Myocyte (in vitro differentiated cells): Measurements from ENCODE around the gene TEX35. TPM values are rescaled to one million over a fixed set of nuclear protein-coding genes. Genes with fewer than 3 reads are reported as not detected.

Experiments
- DNase-seq: peaks from one replicate; pipeline ENCODE4 v3.0.0-alpha.2; 2012; ENCODE audit warnings: low read depth
- polyA plus RNA-seq: library from polyadenylated mRNA; unstranded; fragments of >200 nt; gene quantifications from one replicate; pipeline ENCODE4 v1.2.1, GENCODE V29; 2012; ENCODE audit warnings: missing spikeins
- total RNA-seq: library from RNA; depleted of rRNA; stranded (reverse); fragments of >200 nt; gene quantifications from 2 replicates; pipeline ENCODE4 v1.2.3, GENCODE V29; 2014

Gene TEX35
- total RNA-seq = not detected in 2 replicates
- polyA plus RNA-seq = not detected

DNA sequence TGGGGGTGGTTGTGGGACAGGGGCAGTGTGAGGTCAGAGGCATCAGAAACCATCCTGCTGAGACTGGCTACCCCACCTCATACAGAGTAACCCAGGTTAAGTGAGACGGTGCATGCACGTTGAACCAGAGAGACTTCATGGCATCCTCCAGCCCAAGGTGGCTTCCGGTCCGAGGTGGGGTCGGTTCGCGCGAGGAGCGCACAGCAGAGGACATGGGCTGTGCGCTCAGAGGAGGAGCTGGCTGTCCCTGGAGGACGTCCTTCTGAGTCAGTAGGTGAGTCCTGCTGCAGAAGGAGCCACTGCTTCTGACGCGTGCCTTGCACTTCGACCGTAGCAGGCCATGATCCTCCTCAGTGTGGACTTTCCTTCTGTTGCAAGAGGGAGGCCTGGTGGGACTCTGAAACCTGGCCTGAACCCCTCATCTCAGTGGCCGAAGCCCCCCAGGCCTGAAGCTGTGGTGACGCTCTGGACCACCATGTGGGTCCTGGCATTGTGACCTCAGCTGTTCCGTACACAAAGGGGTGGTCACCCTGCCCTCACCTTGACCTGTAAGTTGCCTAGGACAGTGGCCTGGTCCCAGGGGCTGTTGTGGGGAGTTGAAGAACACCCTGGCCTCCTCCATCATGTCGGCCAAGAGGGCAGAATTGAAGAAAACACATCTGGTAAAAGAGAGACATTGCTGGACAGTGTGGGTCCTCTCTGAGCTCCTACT lies at the start of gene TEX35:
TEX35 (plus strand) TSS at position 544 of the 712 bp plus-strand sequence; CDS start at position 624, 80 bp downstream.
- DNase-seq = no peak

DNA sequence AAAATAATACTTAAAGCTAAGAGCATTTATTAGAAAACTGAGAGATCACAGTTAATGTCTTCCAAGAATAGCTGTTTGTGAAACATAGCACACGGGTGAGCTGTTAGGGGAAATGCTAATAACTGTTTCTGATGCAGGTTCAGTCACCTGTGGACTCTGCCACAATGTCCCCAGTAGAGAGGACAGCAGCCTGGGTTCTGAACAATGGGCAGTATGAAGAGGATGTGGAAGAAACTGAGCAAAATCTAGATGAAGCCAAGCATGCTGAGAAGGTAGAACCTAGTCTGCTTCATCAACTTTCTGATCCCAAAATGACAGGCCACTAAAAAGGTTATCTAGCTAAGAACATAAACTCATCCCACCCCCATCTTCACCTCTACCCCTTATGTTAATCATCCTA lies 48.8 kb upstream of the TEX35 start:
- no peak for DNase-seq

GRCh38 chr1:178464566-178464965 lies 48.3 kb upstream of the TEX35 start:
- DNase-seq = no peak

DNA sequence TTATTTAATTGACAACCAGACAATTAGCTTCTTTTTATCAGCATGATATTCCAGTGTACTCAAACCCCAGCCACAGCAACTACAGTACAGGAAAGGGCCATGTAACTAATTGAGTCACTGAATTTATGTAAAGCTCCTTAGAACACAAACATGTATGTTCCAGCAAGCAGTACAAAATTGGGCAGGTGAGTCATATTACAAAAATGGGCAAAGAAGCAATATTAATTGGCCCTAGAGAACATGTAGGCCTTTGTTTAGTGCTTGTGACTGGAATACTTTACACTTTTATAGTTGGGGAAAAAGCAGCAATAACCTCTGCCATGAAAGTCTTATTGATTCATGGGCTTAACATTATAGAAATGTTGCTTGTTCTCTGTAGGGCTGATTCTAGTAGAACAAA lies 47.9 kb upstream of the TEX35 start:
- DNase-seq = no peak

DNA sequence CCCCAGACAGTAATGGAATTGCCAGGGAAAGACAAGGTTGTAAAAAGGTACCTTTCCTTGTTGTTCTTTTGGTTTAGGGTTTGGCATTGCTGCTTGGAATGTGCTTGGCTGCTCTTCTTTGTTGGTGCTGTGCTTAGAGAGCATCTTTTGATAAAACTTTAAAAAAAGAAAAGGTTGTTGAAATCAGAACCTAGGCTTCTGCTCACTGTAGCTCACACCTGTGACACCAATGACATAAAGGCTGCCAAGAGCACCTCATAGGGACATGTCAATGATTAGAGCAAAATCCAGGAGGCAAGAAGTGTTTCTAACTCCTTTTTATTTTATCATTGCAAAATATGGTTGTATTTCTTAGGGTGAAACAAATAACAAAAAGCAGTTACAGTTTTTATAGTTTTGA lies 45.1 kb upstream of the TEX35 start:
- DNase-seq = no peak

DNA sequence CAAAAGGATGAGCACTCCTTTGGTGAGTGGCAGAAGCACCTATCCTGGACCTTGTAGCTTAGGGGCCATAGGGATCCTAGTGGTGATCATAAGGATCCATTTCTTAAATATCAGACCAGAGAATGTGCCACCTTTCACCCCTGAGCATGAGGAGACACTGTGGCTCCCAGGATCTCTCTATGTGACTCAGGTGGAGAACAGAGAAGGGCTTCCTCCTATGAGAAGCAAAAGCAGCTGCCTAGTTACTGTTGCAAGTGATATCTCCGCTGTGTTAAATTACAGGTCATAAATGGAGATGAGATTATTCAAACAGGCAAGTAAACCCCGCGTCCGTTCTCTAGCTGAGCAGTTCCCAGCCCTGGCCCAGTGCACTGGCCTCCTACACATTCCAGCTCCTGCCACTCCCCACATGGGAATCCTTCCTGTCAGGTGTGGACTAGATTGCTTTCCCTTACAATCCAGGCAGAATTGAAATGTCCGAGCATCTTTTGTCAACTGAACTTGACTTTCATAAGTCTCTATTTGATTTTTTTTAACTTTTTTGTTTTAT lies 42.4 kb upstream of the TEX35 start:
- DNase-seq = no peak

GRCh38 chr1:178472531-178472930 lies 40.4 kb upstream of the TEX35 start:
- no peak for DNase-seq

DNA sequence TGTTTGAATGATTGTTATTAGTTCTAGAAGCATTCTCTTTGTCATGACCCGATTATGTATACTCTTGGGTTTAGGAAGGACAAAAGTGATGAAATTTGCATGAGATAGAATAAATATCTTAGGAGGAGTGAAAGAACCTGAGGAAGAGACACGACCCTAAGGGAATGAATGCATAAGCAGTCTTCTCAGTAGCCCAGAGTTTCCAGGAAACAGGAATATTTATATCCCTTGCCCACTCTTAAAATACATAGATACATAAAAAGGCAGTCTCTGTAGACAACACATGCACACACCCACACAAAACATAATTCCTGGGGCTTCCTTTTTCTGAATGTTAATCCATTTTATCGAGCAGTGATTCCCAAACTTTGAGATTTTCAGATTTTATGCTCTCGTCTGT lies 35.5 kb upstream of the TEX35 start:
- no peak for DNase-seq

GRCh38 chr1:178477841-178478240 lies 35.1 kb upstream of the TEX35 start:
- DNase-seq = no peak

GRCh38 chr1:178483251-178483957 lies 29.5 kb upstream of the TEX35 start:
- DNase-seq = no peak

DNA sequence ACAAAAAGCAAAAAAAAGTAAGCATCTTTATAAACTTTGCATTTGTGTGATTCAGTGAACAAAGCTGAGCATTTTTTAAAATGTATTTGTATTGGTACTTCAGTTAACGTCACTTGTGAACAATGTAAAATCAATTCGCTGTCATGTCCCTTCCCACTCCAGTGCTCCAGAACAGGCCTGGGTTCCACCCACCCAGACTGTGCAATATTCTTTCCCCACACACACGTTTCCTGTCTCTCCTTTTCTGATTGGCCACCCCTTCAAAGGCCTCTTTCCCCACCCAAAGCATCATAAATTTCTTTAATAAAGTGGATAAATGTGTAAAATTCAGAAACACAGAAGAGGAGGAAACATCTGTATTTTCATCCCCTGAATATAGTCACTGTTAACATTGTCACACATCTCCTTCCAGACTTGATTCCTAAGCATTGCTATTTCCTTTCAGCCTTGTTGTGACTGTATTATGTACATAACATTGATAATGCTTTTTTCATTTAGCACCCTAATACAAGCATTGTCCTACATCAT lies 28.1 kb upstream of the TEX35 start:
- DNase-seq = no peak

- DNase-seq = no peak
Measured at GRCh38 chr1:178485541-178485981, 27.3 kb upstream of the TEX35 start.

DNA sequence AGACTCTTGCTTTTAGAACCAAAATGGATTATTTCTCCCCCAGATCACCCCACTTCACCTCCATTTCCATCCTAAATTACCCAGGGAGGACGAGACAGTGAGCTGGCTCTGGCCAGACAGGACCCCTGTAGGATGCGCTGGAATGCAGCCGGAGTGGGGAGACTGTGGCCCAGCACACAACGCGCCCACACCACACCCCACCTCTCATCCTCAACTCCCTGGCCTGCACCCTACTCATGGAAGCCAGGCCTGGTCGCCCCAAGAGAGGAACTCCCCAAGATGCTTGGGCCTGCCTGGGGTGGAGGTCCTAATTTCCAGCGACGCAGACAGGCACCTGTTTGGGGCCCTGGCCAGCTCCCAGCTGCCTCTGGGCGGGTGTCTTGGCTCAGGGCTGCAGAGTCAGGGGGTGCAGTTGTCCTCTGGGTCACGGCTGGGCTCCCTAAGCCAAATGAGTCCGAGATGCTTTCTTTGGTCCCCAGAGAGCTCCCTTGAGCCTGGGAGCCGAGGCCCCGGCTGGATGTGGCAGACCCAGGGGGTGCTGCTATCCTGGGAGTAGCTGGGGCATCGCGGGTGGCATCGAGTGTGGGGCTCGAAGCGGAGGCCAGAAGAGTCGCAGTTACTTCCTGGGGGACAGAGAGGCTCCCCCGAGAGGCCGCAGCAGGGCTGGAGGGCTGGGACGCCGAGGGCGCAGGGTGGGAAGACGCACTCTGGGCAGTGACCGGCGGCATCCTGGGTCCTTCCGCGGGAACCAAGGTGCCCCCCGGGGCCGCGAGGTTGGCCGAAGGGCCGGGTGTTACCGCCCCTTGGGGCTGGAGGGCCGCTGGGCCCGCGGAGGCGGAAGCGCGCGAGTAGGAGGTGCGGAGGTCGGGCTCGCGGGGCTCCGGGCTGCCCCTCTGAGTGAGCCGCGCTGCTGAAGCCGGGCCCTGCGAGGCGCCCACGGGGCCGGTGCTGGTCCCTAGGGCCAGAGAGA lies 26.5 kb upstream of the TEX35 start:
- DNase-seq = no peak

GRCh38 chr1:178487070-178487615 lies 25.8 kb upstream of the TEX35 start:
- DNase-seq = no peak

GRCh38 chr1:178488393-178488792 lies 24.5 kb upstream of the TEX35 start:
- DNase-seq = no peak

DNA sequence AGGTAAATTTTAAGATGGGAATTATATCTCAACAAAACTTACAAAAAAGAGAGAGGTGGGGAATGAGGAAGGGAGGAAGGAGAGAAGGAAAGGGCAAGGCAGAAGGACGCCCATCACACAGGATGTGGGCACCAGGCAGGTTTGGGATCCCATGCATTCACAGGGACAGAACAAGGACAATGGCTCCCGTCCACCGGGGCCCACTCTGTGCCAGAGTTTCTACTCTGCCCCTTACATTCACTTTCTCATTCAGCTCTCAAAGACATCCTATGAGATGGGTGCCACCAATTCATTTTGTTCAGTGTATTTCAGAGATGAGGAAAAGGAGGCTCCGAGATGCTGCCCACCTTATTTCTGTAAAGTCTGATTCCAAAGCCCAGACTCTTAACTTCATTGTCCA lies 23.5 kb upstream of the TEX35 start:
- DNase-seq = no peak

GRCh38 chr1:178490136-178490535 lies 22.8 kb upstream of the TEX35 start:
- DNase-seq = no peak

GRCh38 chr1:178490967-178491366 lies 21.9 kb upstream of the TEX35 start:
- DNase-seq = no peak

DNA sequence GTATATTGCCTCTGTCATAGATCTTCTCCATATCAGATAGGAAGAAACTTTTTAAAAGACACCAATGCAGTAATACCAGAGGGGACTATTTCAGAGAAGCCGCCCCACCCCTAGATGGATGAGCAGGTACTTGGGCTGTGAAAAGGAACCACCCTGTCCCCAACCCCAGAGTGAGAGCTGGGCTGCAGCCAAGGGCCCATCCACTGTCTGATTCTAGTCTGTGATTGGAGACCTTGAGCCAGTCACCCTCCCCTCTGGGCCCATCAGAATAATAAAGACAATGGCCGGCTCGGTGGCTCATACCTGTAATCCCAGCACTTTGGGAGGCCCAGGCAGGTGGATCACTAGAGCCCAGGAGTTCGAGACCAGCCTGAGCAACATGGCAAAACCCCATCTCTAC lies 21.2 kb upstream of the TEX35 start:
- DNase-seq = no peak

- no peak for DNase-seq
Measured at GRCh38 chr1:178492341-178492740, 20.6 kb upstream of the TEX35 start.

DNA sequence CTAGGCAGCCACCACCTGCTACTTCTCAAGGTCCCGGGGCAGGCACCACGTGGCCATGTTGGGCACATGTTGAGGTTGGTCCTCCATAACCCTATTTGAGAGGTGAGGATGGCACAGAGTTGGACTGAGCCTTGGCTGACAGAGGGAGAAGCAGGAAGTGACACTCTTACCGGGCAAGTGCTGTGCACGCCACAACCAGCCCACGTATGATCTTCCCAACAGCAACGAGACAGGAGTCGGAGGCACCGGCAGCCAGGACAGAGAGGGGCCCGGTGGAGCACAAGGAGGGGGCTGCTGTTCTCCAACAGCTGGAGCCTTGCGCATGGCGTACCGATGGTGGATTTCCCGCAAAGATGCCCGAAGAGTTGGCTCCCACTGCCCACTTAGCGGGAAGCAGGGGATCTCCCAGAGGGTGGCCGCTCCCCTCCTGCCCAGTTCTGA lies 19.6 kb upstream of the TEX35 start:
- no peak for DNase-seq
